ENCODE results near the gene NSMF. TPM values are rescaled to one million over a fixed set of nuclear protein-coding genes. Genes with fewer than 3 reads are reported as not detected.

The NSMF gene
- total and polyA plus RNA-seq, 2 experiments from 2014 or later: 20.3 to 103 TPM

GRCh38 chr9:137433916-137434431 is 25.2 kb downstream of the NSMF start:
- no peaks in the 10 kb centered on the region for H3K4me1 ChIP-seq (ENCODE audit: insufficient read depth)
- H2AFZ ChIP-seq: no peak overlapping the region
- H3K36me3 ChIP-seq (ENCODE audit: insufficient read depth): no peaks in the 10 kb centered on the region
- DNase-seq (ENCODE audit: low spot score): no peak
- Mint-ChIP-seq H3K4me3 (no peak overlapping the region), H3K27me3 (ENCODE audit: insufficient read depth, low read depth, poor library complexity) (no peaks in the 10 kb centered on the region), H3K27ac (no peak overlapping the region), H3K4me1 (no peaks in the 10 kb centered on the region), H3K9me3 (no peaks in the 10 kb centered on the region), H3K36me3 (ENCODE audit: low read depth) (no peaks in the 10 kb centered on the region)
- no peaks in the 10 kb centered on the region for H4K20me1 ChIP-seq (replicated peaks; ENCODE audit: insufficient read depth)
- TF ChIP-seq ZNF462 (CRISPR knock-in tag; IDR thresholded peaks at IDR 0.05) (no peak), ETS1 (IDR thresholded peaks at IDR 0.05) (no peak), EZH2 (IDR thresholded peaks at IDR 0.05; ENCODE audit: low read depth, unreplicated experiment) (no peak), ZNF331 (CRISPR knock-in tag; IDR thresholded peaks at IDR 0.05; ENCODE audit: low read depth) (no peak), NANOG (IDR thresholded peaks at IDR 0.05; ENCODE audit: borderline replicate concordance) (no peak), STAT1 (IDR thresholded peaks at IDR 0.05; ENCODE audit: unreplicated experiment) (no peak), REST (IDR thresholded peaks at IDR 0.05; ENCODE audit: unreplicated experiment) (no peak), ZNF114 (CRISPR knock-in tag; IDR thresholded peaks at IDR 0.05) (no peak), CTCF (conservative IDR thresholded peaks at IDR 0.05; ENCODE audit: low read depth in 2 of 2) (no peak)
- no peak overlapping the region for H3K4me2 ChIP-seq
- no peak overlapping the region for H3K4me3 ChIP-seq
- H3K9me2 ChIP-seq (ENCODE audit: insufficient read depth): no peaks in the 10 kb centered on the region
- H3K27ac ChIP-seq (ENCODE audit: low read depth): no peak overlapping the region
- no peaks in the 10 kb centered on the region for H3K27me3 ChIP-seq (ENCODE audit: insufficient read depth)
- H3K79me2 ChIP-seq (replicated peaks; ENCODE audit: insufficient read depth): no peaks in the 10 kb centered on the region
- H3F3A ChIP-seq (replicated peaks; ENCODE audit: low read depth): no peaks in the 10 kb centered on the region
- no peak for ATAC-seq
